OCI-LY7 (cell line): Measurements from ENCODE around the gene CFAP210. TPM values are rescaled to one million over a fixed set of nuclear protein-coding genes. Genes with fewer than 3 reads are reported as not detected.

ENCODE experiments used
- BruUV-seq: library from RNA; stranded (reverse); fragments of 400-500 nt; replicated peaks from 2 replicates; lab custom pipeline; 2021; lab: Mats Ljungman, UMichigan
- CTCF ChIA-PET: fragments of 300-600 bp; sonication (Branson Sonifier 250); formaldehyde crosslinking; loops from one replicate; lab custom pipeline; 2022; ENCODE audit warnings: antibody characterized with exemption; ENCODE audit not compliant: unreplicated experiment; lab: Charles Lee
- POLR2A ChIA-PET: fragments of 300-600 bp; sonication (Branson Sonifier 250); formaldehyde crosslinking; loops from one replicate; lab custom pipeline; 2022; ENCODE audit warnings: antibody characterized with exemption; lab: Charles Lee
- DNase-seq: peaks from one replicate; pipeline ENCODE4 v3.0.0-alpha.2; 2015; ENCODE audit warnings: low spot score
- H2AFZ ChIP-seq: fragments of 200-600 bp; sonication (generic), shearing (Covaris generic); 2 replicates; pipeline ENCODE4 v1.6.1; 2014; ENCODE audit warnings: mild to moderate bottlenecking, antibody characterized with exemption, low read length, moderate library complexity
- H3K27ac ChIP-seq: fragments of 200-600 bp; sonication (generic); 2 replicates; pipeline ENCODE4 v1.5.1; 2014; ENCODE audit warnings: mixed run types, low read depth, mild to moderate bottlenecking, moderate library complexity, low read length, inconsistent platforms; ENCODE audit not compliant: poor library complexity, severe bottlenecking
- H3K36me3 ChIP-seq: fragments of 200-600 bp; sonication (generic); 2 replicates; pipeline ENCODE4 v1.6.1; 2014; ENCODE audit warnings: mild to moderate bottlenecking, antibody characterized with exemption, low read length, moderate library complexity, mixed read lengths; ENCODE audit not compliant: insufficient read depth
- H3K4me1 ChIP-seq: fragments of 200-600 bp; sonication (generic); 2 replicates; pipeline ENCODE4 v1.5.1; 2014; ENCODE audit warnings: mild to moderate bottlenecking, low read length; ENCODE audit not compliant: insufficient read depth, poor library complexity, severe bottlenecking
- H3K4me2 ChIP-seq: fragments of 200-600 bp; sonication (generic); 2 replicates; pipeline ENCODE4 v1.6.1; 2014; ENCODE audit warnings: mild to moderate bottlenecking, low read length
- H3K4me3 ChIP-seq: fragments of 200-600 bp; sonication (generic); 2 replicates; pipeline ENCODE4 v1.5.1; 2014; ENCODE audit warnings: mild to moderate bottlenecking, low read depth, low read length; ENCODE audit not compliant: poor library complexity, severe bottlenecking
- H3K79me2 ChIP-seq: fragments of 200-600 bp; sonication (generic); 2 replicates; pipeline ENCODE4 v1.6.1; 2016; ENCODE audit warnings: low read depth, mild to moderate bottlenecking, low read length, moderate library complexity, mixed read lengths; ENCODE audit not compliant: insufficient read depth
- H3K9me2 ChIP-seq: fragments of 200-600 bp; sonication (generic); 2 replicates; pipeline ENCODE4 v1.6.1; 2016; ENCODE audit warnings: mild to moderate bottlenecking, low read length, mixed read lengths; ENCODE audit not compliant: insufficient read depth
- H3K9me3 ChIP-seq: fragments of 200-600 bp; sonication (generic); 2 replicates; pipeline ENCODE4 v1.6.1; 2014; ENCODE audit warnings: mild to moderate bottlenecking, mixed run types, low read length, mixed read lengths
- H4K20me1 ChIP-seq: fragments of 200-600 bp; sonication (generic); 2 replicates; pipeline ENCODE4 v1.6.1; 2014; ENCODE audit warnings: mild to moderate bottlenecking, antibody characterized with exemption, low read length, moderate library complexity, mixed read lengths; ENCODE audit not compliant: insufficient read depth
- CTCF ChIP-seq: fragments of 200-600 bp; sonication (generic); conservative IDR thresholded peaks from 2 replicates; pipeline ENCODE4 v1.5.1; 2014; ENCODE audit warnings: mild to moderate bottlenecking, antibody characterized with exemption, low read length, moderate library complexity, mixed read lengths
- EZH2phosphoT487 ChIP-seq: fragments of 200-600 bp; sonication (generic); IDR thresholded peaks from 2 replicates; pipeline ENCODE4 v1.6.1; 2018; ENCODE audit warnings: low read depth, borderline replicate concordance, mild to moderate bottlenecking, mixed run types, antibody characterized with exemption, low read length, moderate library complexity, mixed read lengths
- intact Hi-C: fragments of 100-400 bp; cut with micrococcal nuclease; formaldehyde crosslinking; loops from one replicate; pipeline ENCODE4 v1.10.0; 2022; ENCODE audit not compliant: unreplicated experiment
- total RNA-seq, 2 experiments: library from RNA; depleted of rRNA in 1 of 2; stranded (reverse); fragments of >200 nt in 1 of 2; shearing (Covaris generic) in 1 of 2; gene quantifications; 2 replicates each; pipeline ENCODE4 v1.2.3, GENCODE V29; 2014 to 2022

The CFAP210 gene
- total RNA-seq, 2 experiments from 2014 or later: not detected

- Histone ChIP-seq H3K79me2 (no peaks in the 10 kb centered on the region), H4K20me1 (no peaks in the 10 kb centered on the region), H3K9me3 (no peaks in the 10 kb centered on the region), H3K27ac (no peak overlapping the region), H3K36me3 (no peaks in the 10 kb centered on the region), H3K4me2 (no peak overlapping the region), H3K4me3 (no peak overlapping the region), H3K4me1 (no peaks in the 10 kb centered on the region), H2AFZ (no peak overlapping the region), H3K9me2 (no peaks in the 10 kb centered on the region)
- TF ChIP-seq CTCF (no peak), EZH2phosphoT487 (no peak)
- no TSS peak for BruUV-seq
- ChIA-PET CTCF (no interaction called here), POLR2A (interaction anchor here (0.6 kb wide), 2 partner anchors 9 to 406 kb away, joined by 3 read pairs; no protein-coding TSS in a partner anchor)
- no peak for DNase-seq
- intact Hi-C loops: no loop called here
Observed at GRCh38 chr2:169684135-169684565, 10.1 kb downstream of the CFAP210 start.

GRCh38 chr2:169683425-169684134 is 10.6 kb downstream of the CFAP210 start:
- BruUV-seq: no TSS peak
- CTCF ChIA-PET: no interaction called here

More at GRCh38 chr2:169683425-169684134, 10.6 kb downstream of the CFAP210 start:
- no peaks in the 10 kb centered on the region for H4K20me1 ChIP-seq
- no peak overlapping the region for H3K4me2 ChIP-seq
- no peak overlapping the region for H3K27ac ChIP-seq
- DNase-seq: no peak
- TF ChIP-seq EZH2phosphoT487 (no peak), CTCF (no peak)
- H3K79me2 ChIP-seq: no peaks in the 10 kb centered on the region
- H2AFZ ChIP-seq: no peak overlapping the region
- no peaks in the 10 kb centered on the region for H3K9me3 ChIP-seq
- H3K4me1 ChIP-seq: no peaks in the 10 kb centered on the region
- no peaks in the 10 kb centered on the region for H3K36me3 ChIP-seq
- H3K4me3 ChIP-seq: no peak overlapping the region
- no peaks in the 10 kb centered on the region for H3K9me2 ChIP-seq
- intact Hi-C loops: no loop called here
- POLR2A ChIA-PET: interaction anchor here (0.6 to 1.0 kb wide), 2 partner anchors 9 to 21 kb away, joined by 3 read pairs; no protein-coding TSS in a partner anchor
